Astrocyte of the hippocampus (primary cell): ENCODE measurements around the gene ANKRD60.

Experiments
- DNase-seq: peaks from one replicate; pipeline ENCODE4 v3.0.0; 2011; ENCODE audit warnings: low read depth, low spot score

Gene ANKRD60

GRCh38 chr20:58194175-58194791 lies 34.2 kb downstream of the ANKRD60 start:
- no peak for DNase-seq

GRCh38 chr20:58192567-58192966 lies 35.9 kb downstream of the ANKRD60 start:
- no peak for DNase-seq

GRCh38 chr20:58192065-58192464 lies 36.4 kb downstream of the ANKRD60 start:
- no peak for DNase-seq

GRCh38 chr20:58188527-58188926 lies 39.9 kb downstream of the ANKRD60 start:
- no peak for DNase-seq

- DNase-seq: no peak
Measured at GRCh38 chr20:58184984-58185383, 43.5 kb downstream of the ANKRD60 start.

- DNase-seq: no peak
Measured at GRCh38 chr20:58184063-58184462, 44.4 kb downstream of the ANKRD60 start.

GRCh38 chr20:58182521-58183140 lies 45.8 kb downstream of the ANKRD60 start:
- DNase-seq: no peak

GRCh38 chr20:58179432-58180099 lies 48.9 kb downstream of the ANKRD60 start:
- peak; percentile 83 for DNase-seq

- no peak for DNase-seq
Measured at GRCh38 chr20:58179083-58179431, 49.4 kb downstream of the ANKRD60 start.

GRCh38 chr20:58177799-58178198 lies 50.7 kb downstream of the ANKRD60 start:
- DNase-seq: no peak

- DNase-seq: no peak
Measured at GRCh38 chr20:58175836-58176235, 52.6 kb downstream of the ANKRD60 start.

- DNase-seq: no peak
Measured at GRCh38 chr20:58175425-58175824, 53.0 kb downstream of the ANKRD60 start.

- peak; percentile 32 for DNase-seq
Measured at GRCh38 chr20:58174708-58175280, 53.7 kb downstream of the ANKRD60 start.

GRCh38 chr20:58173930-58174707 lies 54.3 kb downstream of the ANKRD60 start:
- no peak for DNase-seq

- DNase-seq: no peak
Measured at GRCh38 chr20:58173091-58173490, 55.4 kb downstream of the ANKRD60 start.

GRCh38 chr20:58171796-58172425 lies 56.5 kb downstream of the ANKRD60 start:
- no peak for DNase-seq

GRCh38 chr20:58169450-58169849 lies 59.0 kb downstream of the ANKRD60 start:
- peak; percentile 71 for DNase-seq

- DNase-seq: no peak
Measured at GRCh38 chr20:58168843-58169242, 59.6 kb downstream of the ANKRD60 start.

- no peak for DNase-seq
Measured at GRCh38 chr20:58167759-58168158, 60.7 kb downstream of the ANKRD60 start.
